Activated T-cell treated with anti-CD3 and anti-CD28 coated beads for 4 hours (primary cell): Measurements from ENCODE around the gene KANK4.

ENCODE experiments used
- DNase-seq: peaks from one replicate; pipeline ENCODE4 v3.0.0-alpha.2; 2020

KANK4 gene

DNA sequence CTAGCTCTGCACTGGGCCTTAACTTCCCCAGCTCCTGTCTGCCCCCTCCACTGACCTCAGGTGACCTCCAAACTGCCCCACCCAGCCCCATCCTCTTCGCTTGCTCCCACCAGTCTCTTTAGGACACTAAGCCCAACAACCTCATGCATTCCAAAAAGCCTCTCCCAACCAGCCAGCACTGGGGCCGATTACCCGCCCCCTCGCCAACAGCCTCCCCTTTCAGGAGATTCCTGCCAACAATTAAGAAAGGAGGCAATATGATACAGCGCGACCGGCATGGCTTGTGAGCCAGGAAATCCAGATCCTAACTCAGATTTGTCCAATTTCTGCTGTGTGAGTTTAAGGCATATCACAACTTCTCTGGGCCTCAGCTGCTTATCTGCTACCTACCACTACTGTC is 14.7 kb downstream of the KANK4 start:
- no peak for DNase-seq

GRCh38 chr1:62301726-62302390 is 17.4 kb downstream of the KANK4 start:
- DNase-seq = no peak

DNA sequence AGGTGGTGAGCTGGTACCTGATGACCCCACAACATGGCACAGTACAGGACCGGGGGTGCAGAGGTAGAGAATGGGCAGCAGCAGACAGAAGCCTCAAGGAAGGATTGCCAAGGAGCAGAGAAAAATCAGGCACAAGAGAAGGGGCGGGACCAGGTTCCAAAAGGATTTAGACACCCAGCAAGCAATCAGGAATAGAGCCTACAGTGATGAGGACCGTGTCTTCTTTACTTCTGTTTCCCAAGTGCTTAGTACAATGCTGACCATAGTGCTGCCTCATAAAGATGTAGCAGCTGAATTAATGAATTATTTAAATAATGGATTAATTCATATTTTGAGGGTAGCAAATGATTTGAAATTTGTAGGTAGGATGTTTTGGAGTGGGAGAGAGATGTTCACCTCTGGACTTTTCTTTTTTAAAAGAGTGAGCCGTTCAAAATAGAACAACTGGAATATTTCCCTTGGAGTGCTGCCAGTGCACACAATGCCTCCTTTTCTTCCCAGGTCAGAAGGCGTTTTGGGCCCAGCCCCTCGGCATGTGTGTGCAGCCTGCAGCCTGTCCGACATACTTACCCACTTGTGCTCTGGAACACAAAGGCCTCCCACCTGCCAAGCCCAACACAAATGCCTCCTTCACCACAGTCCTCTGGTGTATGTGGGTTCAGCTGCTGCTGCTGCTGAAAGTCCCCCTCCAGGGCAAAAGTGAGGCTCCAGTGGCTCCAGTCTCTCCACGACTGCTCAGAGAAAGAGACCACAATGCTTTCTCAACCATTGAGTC is 19.6 kb downstream of the KANK4 start:
- no peak for DNase-seq

DNA sequence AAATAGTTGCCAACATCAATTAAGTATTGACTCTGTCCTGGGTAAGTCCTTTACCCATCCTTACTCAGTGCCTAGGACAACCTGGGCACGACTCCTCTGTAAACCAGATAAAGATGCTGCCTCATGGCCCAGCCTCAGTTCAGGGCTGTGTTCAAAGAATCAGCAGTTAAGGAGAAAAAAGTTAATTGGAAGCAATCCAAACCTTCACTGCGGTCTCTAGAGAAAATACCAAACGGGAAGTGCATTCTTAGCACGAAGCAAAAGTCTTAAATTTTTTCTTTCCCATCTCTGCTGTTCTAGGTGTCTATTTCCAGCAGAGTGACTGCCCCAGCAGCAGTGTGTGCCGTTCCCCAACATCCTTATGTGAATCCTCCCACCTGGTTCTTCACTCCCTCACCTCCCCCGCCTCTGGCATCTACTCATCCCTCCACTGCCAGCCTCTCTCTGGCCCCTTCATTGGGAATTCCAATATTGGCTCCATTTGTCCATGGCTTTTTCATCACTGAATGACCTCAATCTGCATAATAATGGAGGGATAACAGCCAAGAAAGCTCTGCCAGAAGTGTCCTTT is 23.2 kb downstream of the KANK4 start:
- DNase-seq = no peak

DNA sequence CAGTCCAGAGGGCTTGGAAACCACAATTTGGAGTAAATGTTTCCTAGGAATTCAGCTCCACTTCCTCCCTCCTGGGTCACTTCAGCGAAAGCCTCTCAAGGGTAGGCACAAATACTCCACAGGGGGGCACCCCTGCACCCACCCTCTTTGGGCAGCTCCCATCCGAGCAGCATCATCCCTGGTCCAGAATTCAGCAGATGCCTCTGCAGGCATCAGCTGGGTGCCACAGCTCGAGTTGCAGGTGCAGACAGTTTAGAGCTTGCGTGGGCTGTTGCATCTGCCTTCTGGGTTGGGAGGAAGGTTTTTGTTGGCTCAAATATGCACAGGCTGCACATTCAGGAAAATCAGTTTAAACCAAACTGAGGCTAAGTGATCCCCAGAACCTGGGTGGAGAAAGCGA is 25.0 kb downstream of the KANK4 start:
- DNase-seq = no peak

DNA sequence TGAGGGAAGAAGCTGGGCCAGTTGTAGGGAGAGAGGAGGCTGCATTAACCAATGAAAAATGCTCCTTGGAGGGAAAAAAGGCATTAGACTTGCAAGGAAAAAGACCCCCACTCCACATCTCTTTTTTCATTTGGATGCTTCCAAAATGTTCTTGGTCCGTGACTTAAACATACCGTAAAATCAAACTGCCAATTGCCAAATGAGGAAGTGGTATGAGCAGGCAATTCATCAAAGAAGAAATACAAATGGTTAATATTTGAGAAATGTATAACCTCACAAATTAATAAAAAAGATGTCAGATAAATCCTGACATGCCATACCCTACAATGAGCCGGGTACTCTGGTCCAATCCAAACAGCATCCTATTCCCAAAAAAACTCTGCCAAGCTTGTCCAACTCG is 30.6 kb downstream of the KANK4 start:
- no peak for DNase-seq

DNA sequence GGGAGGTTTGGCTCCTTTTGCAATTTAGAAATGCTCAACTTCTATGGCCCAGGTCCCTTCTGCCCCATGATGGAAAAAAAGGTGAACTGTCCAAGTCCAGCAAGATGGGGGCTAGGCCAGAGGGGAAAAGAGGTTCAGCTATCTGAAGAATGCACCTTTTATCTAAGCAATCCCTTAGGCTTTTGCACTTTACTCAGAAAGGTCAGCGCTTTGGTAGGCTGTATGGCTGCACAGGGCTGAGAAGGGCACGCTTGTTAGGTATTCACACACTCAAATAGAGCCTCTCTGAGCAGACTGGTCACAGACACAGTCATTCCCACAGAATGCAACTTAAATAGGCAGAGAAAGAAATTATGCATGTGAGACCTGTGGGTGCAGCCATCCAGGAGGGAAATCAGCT is 31.0 kb downstream of the KANK4 start:
- DNase-seq = no peak

DNA sequence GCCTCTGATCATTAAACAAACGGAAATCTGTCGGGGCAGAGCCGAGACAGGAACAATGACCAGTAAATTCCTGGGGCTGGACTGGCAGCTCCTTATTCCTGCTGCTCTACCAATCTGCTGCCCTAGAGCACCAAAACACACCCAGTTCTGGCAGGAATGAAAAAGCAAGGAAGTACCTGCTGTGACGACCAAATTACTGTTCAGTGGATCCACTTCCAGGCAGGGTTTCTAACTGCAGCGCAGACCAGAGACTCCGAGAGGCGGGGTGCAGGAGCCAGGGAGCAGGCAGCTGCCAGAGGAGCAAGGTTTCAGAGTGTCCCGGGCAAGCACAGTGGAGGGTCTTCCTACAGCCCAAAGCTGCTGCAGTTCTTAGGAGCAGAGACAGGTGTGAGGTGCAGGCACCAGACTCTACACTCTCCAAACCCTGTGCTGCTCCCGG is 32.4 kb downstream of the KANK4 start:
- no peak for DNase-seq

GRCh38 chr1:62285984-62286785 is 33.0 kb downstream of the KANK4 start:
- no peak for DNase-seq

DNA sequence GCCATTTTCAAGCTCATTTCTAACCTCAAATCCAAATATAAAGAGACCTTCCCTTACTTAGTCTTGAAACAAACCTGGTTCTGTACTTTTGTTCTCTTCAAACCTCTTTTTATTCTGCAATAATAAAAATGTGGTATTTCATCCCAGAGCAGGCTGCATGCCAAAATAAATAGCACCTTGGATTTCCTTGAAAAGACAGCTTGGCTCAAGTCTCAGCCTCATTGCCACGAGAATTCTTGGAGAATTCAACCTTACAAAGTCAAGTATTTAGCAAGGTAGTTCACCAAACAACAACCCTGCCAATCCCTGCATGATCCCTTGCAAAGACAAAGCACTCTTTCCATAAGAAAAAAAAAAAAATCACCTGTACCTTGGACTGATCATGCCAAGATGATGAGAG is 33.8 kb downstream of the KANK4 start:
- DNase-seq = no peak

DNA sequence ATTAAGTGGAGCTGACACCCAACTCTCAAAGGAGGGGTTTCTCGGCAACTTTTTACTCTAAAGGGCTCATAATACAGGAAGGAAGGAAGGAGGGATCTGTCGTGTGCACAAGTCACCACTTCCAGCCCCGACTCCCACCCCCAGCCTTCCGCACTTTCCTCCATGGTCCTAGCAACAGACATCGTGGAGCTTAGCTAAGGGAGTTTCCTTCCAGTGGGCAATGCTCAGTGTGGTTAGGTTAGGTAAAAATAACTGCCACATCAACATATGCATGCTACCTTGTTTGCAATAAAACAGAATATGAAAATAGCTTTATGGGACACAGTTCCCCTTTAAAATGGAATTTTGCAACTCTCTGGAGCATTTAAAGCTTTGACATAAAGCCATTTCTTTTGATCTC is 35.2 kb downstream of the KANK4 start:
- no peak for DNase-seq

GRCh38 chr1:62282909-62283755 is 36.1 kb downstream of the KANK4 start:
- no peak for DNase-seq

GRCh38 chr1:62281922-62282555 is 37.2 kb downstream of the KANK4 start:
- DNase-seq = no peak

GRCh38 chr1:62280960-62281465 is 38.2 kb downstream of the KANK4 start:
- DNase-seq = no peak

DNA sequence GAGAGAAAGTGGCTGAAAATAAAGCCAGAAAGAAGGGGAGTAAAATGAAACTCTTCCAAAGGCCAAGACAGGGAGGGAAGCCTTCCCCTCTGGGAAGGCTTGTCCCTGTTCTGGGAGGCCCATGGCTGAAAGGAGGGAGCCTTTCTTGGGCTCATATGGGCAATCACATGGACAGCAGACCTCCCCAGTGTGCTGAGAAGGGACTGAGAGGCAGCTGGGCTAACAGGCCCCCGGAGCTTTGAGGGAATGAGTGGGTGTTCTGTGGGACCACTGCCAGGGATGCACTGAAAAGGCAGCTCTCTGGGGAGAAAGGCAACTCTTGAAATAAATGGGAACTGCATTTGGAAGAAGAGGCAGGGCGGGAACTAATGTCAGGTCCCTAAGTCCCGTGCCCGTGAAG is 39.1 kb downstream of the KANK4 start:
- no peak for DNase-seq

DNA sequence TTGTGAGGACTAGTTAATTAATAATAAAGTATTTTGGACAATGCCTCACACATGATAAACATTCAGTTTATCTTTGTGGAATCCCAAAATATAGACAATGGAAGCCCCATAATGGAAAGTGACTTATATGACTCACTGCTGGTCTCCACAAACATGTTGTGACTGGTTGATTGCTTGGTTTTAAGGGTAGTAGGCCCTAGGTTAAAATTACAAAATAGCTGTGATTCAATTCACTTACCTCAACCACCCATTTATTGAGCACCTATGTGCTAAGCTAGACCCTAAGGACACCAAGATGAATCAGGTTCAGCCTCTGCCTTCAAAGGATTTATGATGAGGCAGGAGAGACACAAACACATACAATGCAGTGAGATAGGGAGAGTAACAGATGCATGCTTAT is 42.4 kb downstream of the KANK4 start:
- DNase-seq = no peak

DNA sequence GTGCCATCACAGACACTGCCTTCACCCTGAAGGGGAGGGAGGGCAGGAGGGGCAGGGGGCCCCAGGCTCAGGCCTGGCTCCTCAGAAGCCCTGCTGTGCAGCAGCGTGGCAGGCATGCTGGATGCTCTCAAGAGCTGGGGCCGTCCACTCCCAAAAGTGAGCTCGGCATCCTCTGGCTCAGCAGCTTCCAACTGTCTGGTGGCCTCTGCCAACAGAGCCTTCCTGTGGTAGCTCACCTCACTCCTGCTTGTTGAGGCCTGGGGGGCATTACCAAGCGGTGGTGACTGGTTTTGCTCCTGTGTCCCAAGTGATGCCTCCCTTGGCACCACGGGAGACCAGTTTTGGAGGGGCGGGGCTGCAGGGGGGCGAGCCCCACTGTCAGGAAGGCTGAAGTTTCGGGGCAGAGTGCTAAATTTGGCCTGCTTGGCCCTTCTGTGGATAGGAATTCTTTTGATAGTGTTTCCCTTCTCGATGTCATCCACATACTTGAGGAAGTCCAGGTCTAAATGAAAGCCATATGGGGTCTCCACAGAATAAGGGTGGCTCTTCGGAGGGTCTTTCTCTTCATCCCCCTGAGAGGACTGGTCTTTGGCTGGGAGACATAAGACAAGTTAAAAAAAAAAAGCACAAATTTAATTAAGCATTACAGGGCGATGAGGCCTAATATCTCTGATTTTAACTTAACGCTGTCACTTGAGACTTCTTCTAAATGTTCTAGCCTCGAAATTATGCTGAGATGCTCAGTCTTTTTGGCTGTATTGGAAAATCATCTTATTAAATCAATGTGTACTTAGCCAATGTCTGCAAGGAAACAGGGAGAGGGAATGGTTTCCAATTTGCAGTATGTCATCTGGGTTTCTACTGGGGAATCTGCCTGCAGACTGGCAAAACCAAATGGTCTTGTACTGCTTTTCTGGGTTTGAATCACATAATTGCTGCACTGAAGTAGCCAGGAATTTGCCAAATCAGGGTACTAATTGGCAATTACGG is 44.4 kb downstream of the KANK4 start:
- no peak for DNase-seq

GRCh38 chr1:62273953-62274352 is 45.3 kb downstream of the KANK4 start:
- no peak for DNase-seq

- peak; percentile 2 for DNase-seq
Observed at GRCh38 chr1:62271948-62272728, 47.1 kb downstream of the KANK4 start.

DNA sequence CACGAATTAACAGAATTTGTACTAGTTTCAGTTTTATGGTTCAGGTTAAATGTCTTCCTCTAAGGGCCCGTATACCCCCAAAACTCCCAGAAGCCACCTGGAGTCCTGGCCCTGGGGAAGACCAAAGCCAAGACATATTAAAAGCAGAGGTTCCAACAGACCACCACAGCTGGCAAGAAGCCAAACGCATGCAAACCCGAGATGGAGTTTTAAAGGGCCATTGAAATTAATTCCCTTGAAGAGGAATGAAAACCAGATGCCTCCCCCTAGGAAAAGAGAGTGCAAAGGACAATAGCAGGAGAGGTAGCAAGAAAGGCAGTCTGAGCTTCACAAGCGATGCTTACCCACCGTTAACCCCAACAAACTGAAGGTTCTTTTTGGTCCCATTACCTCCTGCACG is 48.1 kb downstream of the KANK4 start:
- no peak for DNase-seq
